ENCODE results near the gene FUOM.

- TF ChIP-seq, protein P1, sequence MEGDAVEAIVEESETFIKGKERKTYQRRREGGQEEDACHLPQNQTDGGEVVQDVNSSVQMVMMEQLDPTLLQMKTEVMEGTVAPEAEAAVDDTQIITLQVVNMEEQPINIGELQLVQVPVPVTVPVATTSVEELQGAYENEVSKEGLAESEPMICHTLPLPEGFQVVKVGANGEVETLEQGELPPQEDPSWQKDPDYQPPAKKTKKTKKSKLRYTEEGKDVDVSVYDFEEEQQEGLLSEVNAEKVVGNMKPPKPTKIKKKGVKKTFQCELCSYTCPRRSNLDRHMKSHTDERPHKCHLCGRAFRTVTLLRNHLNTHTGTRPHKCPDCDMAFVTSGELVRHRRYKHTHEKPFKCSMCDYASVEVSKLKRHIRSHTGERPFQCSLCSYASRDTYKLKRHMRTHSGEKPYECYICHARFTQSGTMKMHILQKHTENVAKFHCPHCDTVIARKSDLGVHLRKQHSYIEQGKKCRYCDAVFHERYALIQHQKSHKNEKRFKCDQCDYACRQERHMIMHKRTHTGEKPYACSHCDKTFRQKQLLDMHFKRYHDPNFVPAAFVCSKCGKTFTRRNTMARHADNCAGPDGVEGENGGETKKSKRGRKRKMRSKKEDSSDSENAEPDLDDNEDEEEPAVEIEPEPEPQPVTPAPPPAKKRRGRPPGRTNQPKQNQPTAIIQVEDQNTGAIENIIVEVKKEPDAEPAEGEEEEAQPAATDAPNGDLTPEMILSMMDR (IDR thresholded peaks at IDR 0.05), result no peak
- TF ChIP-seq POLR2A (IDR thresholded peaks at IDR 0.05), result no peak
Measured at GRCh38 chr10:133370030-133370786, 12.4 kb upstream of the FUOM start.

Measured in uterus (tissue), 2 donors.